Endothelial cell of umbilical vein (primary cell): ENCODE measurements around the gene SNX25. TPM values are rescaled to one million over a fixed set of nuclear protein-coding genes. Genes with fewer than 3 reads are reported as not detected.

ENCODE experiments used
- BruUV-seq: library from RNA; stranded (reverse); fragments of 400-500 nt; replicated peaks from 2 replicates; lab custom pipeline; 2021; lab: Mats Ljungman, UMichigan
- CTCF ChIA-PET: fragments of 300-600, 350-600 bp; sonication (Branson Sonifier 250); formaldehyde crosslinking; loops from one replicate; lab custom pipeline; 2021; ENCODE audit warnings: antibody characterized with exemption, inconsistent platforms; lab: Charles Lee
- POLR2A ChIA-PET: fragments of 300-600, 350-600 bp; sonication (Branson Sonifier 250); formaldehyde crosslinking; loops from one replicate; lab custom pipeline; 2021; ENCODE audit warnings: antibody characterized with exemption, inconsistent platforms; lab: Charles Lee
- DNase-seq: peaks from one replicate; pipeline ENCODE4 v3.0.0-alpha.2; 2011; ENCODE audit warnings: low read depth, low spot score
- FAIRE-seq: peaks from 2 replicates; lab custom pipeline; 2011; peaks lifted over from hg19 to GRCh38; lab: Jason Lieb, UNC
- H2AFZ ChIP-seq: 2 replicates; pipeline ENCODE4 v1.6.0; 2012; ENCODE audit warnings: low read depth, low read length, control low read depth, inconsistent platforms
- H3K27ac ChIP-seq: 2 replicates; pipeline ENCODE4 v1.5.1; 2011; ENCODE audit warnings: low read depth, mild to moderate bottlenecking, control low read depth, low read length, moderate library complexity; ENCODE audit not compliant: insufficient read depth
- H3K27me3 ChIP-seq, 2 experiments: 2 replicates each; pipeline versions ENCODE4 v1.6.0 to v1.6.1; 2011; ENCODE audit warnings: low read length in 2 of 2, mixed read lengths in 1 of 2; ENCODE audit not compliant: control insufficient read depth in 2 of 2, insufficient read depth in 2 of 2
- H3K36me3 ChIP-seq, 2 experiments: 2 replicates in 1 of 2; 3 replicates in 1 of 2; pipeline ENCODE4 v1.5.1; 2011; ENCODE audit warnings: low read length in 2 of 2, mild to moderate bottlenecking in 1 of 2, moderate library complexity in 1 of 2; ENCODE audit not compliant: control insufficient read depth in 2 of 2, insufficient read depth in 2 of 2; ENCODE audit errors: extremely low read depth in 1 of 2
- H3K4me1 ChIP-seq: 3 replicates; pipeline ENCODE4 v1.5.1; 2011; ENCODE audit warnings: mild to moderate bottlenecking, low read length; ENCODE audit not compliant: control insufficient read depth, insufficient read depth; ENCODE audit errors: extremely low read depth
- H3K4me2 ChIP-seq: 2 replicates; pipeline ENCODE4 v1.6.1; 2011; ENCODE audit warnings: low read length, control low read depth, mixed read lengths; ENCODE audit not compliant: insufficient read depth
- H3K4me3 ChIP-seq, 3 experiments: fragments of 200-600 bp in 1 of 3; sonication (generic), shearing (Covaris generic) in 1 of 3; replicated peaks in 1 of 3; 2 replicates each; pipeline ENCODE4 v1.5.1; 2011 to 2016; ENCODE audit warnings: control low read depth in 3 of 3, low read length in 3 of 3, mild to moderate bottlenecking in 2 of 3, inconsistent platforms in 1 of 3, low read depth in 1 of 3, moderate library complexity in 1 of 3; ENCODE audit not compliant: insufficient read depth in 1 of 3
- H3K79me2 ChIP-seq: 2 replicates; pipeline ENCODE4 v1.6.0; 2012; ENCODE audit warnings: low read length, inconsistent platforms; ENCODE audit not compliant: control insufficient read depth, insufficient read depth
- H3K9ac ChIP-seq: replicated peaks from 2 replicates; pipeline ENCODE3; 2011; ENCODE audit warnings: low read length, control low read depth; ENCODE audit not compliant: insufficient read depth; ENCODE audit errors: extremely low read depth
- H3K9me1 ChIP-seq: replicated peaks from 3 replicates; pipeline ENCODE4 v1.6.0; 2011; ENCODE audit warnings: mild to moderate bottlenecking, low read length; ENCODE audit not compliant: control insufficient read depth, insufficient read depth; ENCODE audit errors: extremely low read depth
- H3K9me3 ChIP-seq: replicated peaks from 2 replicates; pipeline ENCODE4 v1.5.1; 2012; ENCODE audit warnings: low read length, inconsistent platforms; ENCODE audit not compliant: control insufficient read depth, insufficient read depth
- H4K20me1 ChIP-seq: replicated peaks from 2 replicates; pipeline ENCODE3; 2011; ENCODE audit warnings: mild to moderate bottlenecking, low read length; ENCODE audit not compliant: control insufficient read depth, insufficient read depth; ENCODE audit errors: extremely low read depth
- EZH2 ChIP-seq: IDR thresholded peaks from 2 replicates; pipeline ENCODE4 v1.6.1; 2012; ENCODE audit warnings: borderline replicate concordance, low read depth, mild to moderate bottlenecking, moderate library complexity, low read length, inconsistent platforms; ENCODE audit not compliant: severe bottlenecking
- FOS ChIP-seq: IDR thresholded peaks from 2 replicates; pipeline ENCODE4 v1.6.1; 2011; ENCODE audit warnings: mild to moderate bottlenecking, low read length, moderate library complexity, borderline replicate concordance; ENCODE audit not compliant: insufficient read depth
- GATA2 ChIP-seq: IDR thresholded peaks from 2 replicates; pipeline ENCODE4 v1.7.0; 2011; ENCODE audit warnings: low read depth, mild to moderate bottlenecking, moderate library complexity, mixed read lengths, low read length; ENCODE audit not compliant: insufficient read length, insufficient read depth
- JUN ChIP-seq: IDR thresholded peaks from 2 replicates; pipeline ENCODE4 v1.6.1; 2011; ENCODE audit warnings: borderline replicate concordance, low read depth; ENCODE audit not compliant: insufficient read length, insufficient read depth
- MYC ChIP-seq: IDR thresholded peaks from one replicate; pipeline ENCODE4 v1.6.1; 2011; ENCODE audit warnings: mild to moderate bottlenecking, low read depth, low read length
- POLR2A ChIP-seq: IDR thresholded peaks from 2 replicates; pipeline ENCODE4 v1.6.1; 2012; ENCODE audit warnings: low read depth, mild to moderate bottlenecking, control low read depth, low read length
- POLR2AphosphoS5 ChIP-seq: IDR thresholded peaks from 2 replicates; pipeline ENCODE4 v1.6.1; 2012; ENCODE audit warnings: low read depth, mild to moderate bottlenecking, control low read depth, low read length, moderate library complexity; ENCODE audit not compliant: insufficient read depth
- dilution Hi-C: fragments of 300-500 bp; cut with MboI; formaldehyde crosslinking; loops from one replicate; pipeline ENCODE4 v1.15.0; 2019; ENCODE audit warnings: low sequenced_read_pairs; ENCODE audit not compliant: extremely low pct_ligation_motif_present
- intact Hi-C: fragments of 100-400 bp; cut with micrococcal nuclease; formaldehyde crosslinking; loops from one replicate; pipeline ENCODE4 v1.10.0; 2022
- polyA plus RNA-seq, 4 experiments: library from polyadenylated mRNA; depleted of rRNA in 3 of 4; stranded (reverse) in 3 of 4; unstranded in 1 of 4; fragments of >200 nt; gene quantifications; 2 replicates each; pipeline versions ENCODE4 v1.2.1 to v1.2.3, GENCODE V29; 2011 to 2012; ENCODE audit warnings: missing spikeins in 1 of 4
- total RNA-seq: library from RNA; stranded (reverse); gene quantifications from 2 replicates; pipeline ENCODE4 v1.2.3, GENCODE V29; 2021
- TF ChIP-seq, protein P1 (sequence below), 2 donors: IDR thresholded peaks; 1 replicate in 1 of 2; 2 replicates in 1 of 2; pipeline ENCODE4 v1.5.1; 2011; ENCODE audit warnings: low read length in 2 of 2, mild to moderate bottlenecking in 2 of 2, moderate library complexity in 2 of 2, control low read depth in 1 of 2, inconsistent platforms in 1 of 2, low read depth in 1 of 2; ENCODE audit not compliant: insufficient read depth in 1 of 2; ENCODE audit errors: extremely low read depth in 1 of 2
- TF ChIP-seq, protein P2 (sequence below): IDR thresholded peaks from 2 replicates; pipeline ENCODE4 v1.6.1; 2011; ENCODE audit not compliant: insufficient read depth, insufficient read length

SNX25 gene
- total and polyA plus RNA-seq, 2 donors (not counting 3 experiments of a cell fraction or from before 2014, with no cell fraction given): 6.6 to 16.1 TPM

DNA sequence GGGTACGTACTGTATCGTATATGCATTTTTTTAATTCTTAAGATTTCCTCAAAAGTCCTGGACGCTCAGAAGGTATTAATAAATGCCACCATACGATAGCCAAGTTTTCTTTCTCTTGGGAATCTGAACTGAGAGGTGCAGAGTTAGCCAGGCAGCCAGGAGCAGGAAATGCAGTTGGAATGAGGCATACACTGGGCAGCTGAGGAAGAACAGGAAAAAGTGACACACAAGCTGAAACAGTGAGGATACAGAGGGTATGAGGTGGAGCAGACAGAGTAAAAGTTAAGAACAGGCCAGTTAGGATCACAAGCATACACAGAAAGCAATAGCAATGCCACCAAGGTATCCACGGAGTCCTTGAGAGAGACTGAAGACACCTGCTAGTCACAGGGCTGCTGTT lies 203.0 kb downstream of the SNX25 start:
- no TSS peak for BruUV-seq

More for the DNA sequence above, 203.0 kb downstream of the SNX25 start:
- Histone ChIP-seq H3K27ac (peak overlapping the region; percentile 87), H2AFZ (no peak overlapping the region), H3K9me3 (no peaks in the 10 kb centered on the region), H3K4me3 (no peak overlapping the region), H4K20me1 (no peaks in the 10 kb centered on the region), H3K4me2 (peak overlapping the region; percentile 62), H3K79me2 (no peaks in the 10 kb centered on the region), H3K9me1 (no peaks in the 10 kb centered on the region), H3K9ac (peak overlapping the region; percentile 54), H3K36me3 (peaks cover 0 to 2% of the 10 kb centered on the region in 2 experiments), H3K4me1 (peaks cover 21% of the 10 kb centered on the region), H3K27me3 (no peaks in the 10 kb centered on the region)
- ChIA-PET POLR2A (interaction anchor here (0.7 to 1.2 kb wide), 2 partner anchors 13 to 178 kb away, joined by 3 to 4 read pairs; no protein-coding TSS in a partner anchor), CTCF (interaction anchor here (0.6 to 2.0 kb wide), 10 partner anchors 9 to 626 kb away, joined by 3 to 10 read pairs (median 4); partner anchors contain the start of genes ANKRD37 and UFSP2)
- FAIRE-seq (peak; percentile 95), DNase-seq (peak; percentile 88)
- dilution Hi-C loops: no loop called here
- no peak for TF ChIP-seq GATA2
- peak; percentile 58 for TF ChIP-seq POLR2AphosphoS5
- TF ChIP-seq, protein P1, sequence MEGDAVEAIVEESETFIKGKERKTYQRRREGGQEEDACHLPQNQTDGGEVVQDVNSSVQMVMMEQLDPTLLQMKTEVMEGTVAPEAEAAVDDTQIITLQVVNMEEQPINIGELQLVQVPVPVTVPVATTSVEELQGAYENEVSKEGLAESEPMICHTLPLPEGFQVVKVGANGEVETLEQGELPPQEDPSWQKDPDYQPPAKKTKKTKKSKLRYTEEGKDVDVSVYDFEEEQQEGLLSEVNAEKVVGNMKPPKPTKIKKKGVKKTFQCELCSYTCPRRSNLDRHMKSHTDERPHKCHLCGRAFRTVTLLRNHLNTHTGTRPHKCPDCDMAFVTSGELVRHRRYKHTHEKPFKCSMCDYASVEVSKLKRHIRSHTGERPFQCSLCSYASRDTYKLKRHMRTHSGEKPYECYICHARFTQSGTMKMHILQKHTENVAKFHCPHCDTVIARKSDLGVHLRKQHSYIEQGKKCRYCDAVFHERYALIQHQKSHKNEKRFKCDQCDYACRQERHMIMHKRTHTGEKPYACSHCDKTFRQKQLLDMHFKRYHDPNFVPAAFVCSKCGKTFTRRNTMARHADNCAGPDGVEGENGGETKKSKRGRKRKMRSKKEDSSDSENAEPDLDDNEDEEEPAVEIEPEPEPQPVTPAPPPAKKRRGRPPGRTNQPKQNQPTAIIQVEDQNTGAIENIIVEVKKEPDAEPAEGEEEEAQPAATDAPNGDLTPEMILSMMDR (IDR thresholded peaks at IDR 0.05; ENCODE audit: extremely low read depth in 1 of 2, insufficient read depth in 1 of 2, low read depth in 1 of 2, low read length in 2 of 2): no peak
- peak; percentile 68 for TF ChIP-seq JUN
- TF ChIP-seq, protein P2, sequence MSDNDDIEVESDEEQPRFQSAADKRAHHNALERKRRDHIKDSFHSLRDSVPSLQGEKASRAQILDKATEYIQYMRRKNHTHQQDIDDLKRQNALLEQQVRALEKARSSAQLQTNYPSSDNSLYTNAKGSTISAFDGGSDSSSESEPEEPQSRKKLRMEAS: no peak
- TF ChIP-seq EZH2: no peak
- TF ChIP-seq POLR2A: no peak
- no peak for TF ChIP-seq MYC
- peak; percentile 79 for TF ChIP-seq FOS
- intact Hi-C loops: loop anchor here (1.0 to 5.0 kb wide), 3 partner anchors 16 to 210 kb away; partner anchors contain the start of genes ANKRD37 and CFAP97

Other genes with a start within 250 kb of the SNX25 start
- not detected in 2 replicates for gene HELT, start 191.1 kb upstream of the SNX25 start, total RNA-seq
- gene HELT, start 191.1 kb upstream of the SNX25 start, polyA plus RNA-seq: not detected in 2 replicates
- 13.7 and 13.9 TPM in 2 replicates for gene SLC25A4, start 66.3 kb upstream of the SNX25 start, total RNA-seq
- gene SLC25A4, start 66.3 kb upstream of the SNX25 start, polyA plus RNA-seq: 12.9 and 13.5 TPM in 2 replicates
- 17.6 and 22.4 TPM in 2 replicates for gene CFAP97, start 5.6 kb upstream of the SNX25 start, total RNA-seq
- 4.0 and 5.3 TPM in 2 replicates for gene CFAP97, start 5.6 kb upstream of the SNX25 start, polyA plus RNA-seq
- gene LRP2BP, start 186.3 kb downstream of the SNX25 start, total RNA-seq: 0.32 and 0.53 TPM in 2 replicates
- 0.16 and 0.18 TPM in 2 replicates for gene LRP2BP, start 186.3 kb downstream of the SNX25 start, polyA plus RNA-seq
- 4.0 and 4.2 TPM in 2 replicates for gene ANKRD37, start 187.2 kb downstream of the SNX25 start, total RNA-seq
- gene ANKRD37, start 187.2 kb downstream of the SNX25 start, polyA plus RNA-seq: 4.2 and 5.8 TPM in 2 replicates
- gene UFSP2, start 216.4 kb downstream of the SNX25 start, total RNA-seq: 25.2 and 26.7 TPM in 2 replicates
- gene UFSP2, start 216.4 kb downstream of the SNX25 start, polyA plus RNA-seq: 17.0 and 25.2 TPM in 2 replicates